Activated T-cell treated with anti-CD3 and anti-CD28 coated beads, Interleukin-2, amount 50 U/mL, for 24 hours (primary cell): ENCODE data around the gene RNF126.

ENCODE experiments used
- DNase-seq: peaks from one replicate; pipeline ENCODE4 v3.0.0-alpha.2; 2020
- H3K27ac Mint-ChIP-seq: 2 replicates; pipeline ENCODE4 v1.8.0; 2020; ENCODE audit warnings: mild to moderate bottlenecking, mixed read lengths
- H3K27me3 Mint-ChIP-seq: 2 replicates; pipeline ENCODE4 v1.8.0; 2020; ENCODE audit warnings: mixed read lengths
- H3K36me3 Mint-ChIP-seq: 2 replicates; pipeline ENCODE4 v1.8.0; 2020; ENCODE audit warnings: low read depth, mixed read lengths
- H3K4me1 Mint-ChIP-seq: 2 replicates; pipeline ENCODE4 v1.8.0; 2020; ENCODE audit warnings: low read depth, mixed read lengths
- H3K4me3 Mint-ChIP-seq: 2 replicates; pipeline ENCODE4 v1.8.0; 2020; ENCODE audit warnings: mild to moderate bottlenecking, moderate library complexity, mixed read lengths
- H3K9me3 Mint-ChIP-seq: 2 replicates; pipeline ENCODE4 v1.8.0; 2020; ENCODE audit warnings: mixed read lengths

Gene RNF126

DNA sequence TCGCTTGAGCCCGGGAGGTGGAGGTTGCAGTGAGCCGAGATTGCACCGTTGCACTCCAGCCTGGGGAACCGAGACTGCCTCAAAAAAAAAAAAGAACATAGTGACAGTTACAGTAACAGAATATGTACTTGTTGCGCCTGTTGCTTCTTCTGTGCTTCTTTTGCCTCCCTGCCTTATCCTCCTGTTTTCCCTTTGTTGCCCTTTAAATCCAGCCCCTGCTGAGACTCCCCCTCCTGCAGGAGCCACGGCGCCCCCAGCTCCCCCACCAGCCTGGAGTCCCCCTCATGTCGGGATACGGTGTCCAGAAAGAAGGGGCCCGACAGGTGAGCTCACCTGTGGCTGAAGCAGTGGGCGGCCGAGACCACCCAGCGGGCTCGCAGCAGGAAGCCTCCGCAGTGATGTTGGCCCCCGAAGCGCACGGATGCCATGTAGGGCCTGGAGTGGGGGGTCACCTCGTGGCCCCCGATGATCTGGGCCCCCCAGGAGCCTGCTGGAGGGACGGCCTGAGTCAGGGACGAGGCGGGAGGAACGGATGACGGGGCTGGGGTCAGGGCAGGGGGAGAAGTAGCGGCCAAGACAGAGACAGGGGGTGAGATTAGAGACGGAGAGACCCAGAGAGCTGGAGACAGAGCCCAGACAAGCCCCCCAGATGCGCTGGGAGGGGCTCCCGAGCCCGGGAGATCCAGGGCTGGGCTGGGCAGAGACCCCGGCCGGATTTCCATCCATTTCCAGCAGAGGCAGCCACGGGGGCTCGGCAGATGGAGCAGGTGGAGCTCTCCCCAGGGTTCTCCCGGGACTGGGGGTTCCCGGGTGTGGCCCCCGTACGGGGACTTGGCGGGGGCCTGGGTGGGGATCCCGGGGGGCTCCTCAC is 31.7 kb upstream of the RNF126 start:
- H3K36me3 Mint-ChIP-seq, result no peaks in the 10 kb centered on the region
- H3K27ac Mint-ChIP-seq, result no peak overlapping the region
- H3K9me3 Mint-ChIP-seq, result no peaks in the 10 kb centered on the region
- H3K4me1 Mint-ChIP-seq, result peaks cover 4% of the 10 kb centered on the region
- peaks cover 35% of the 10 kb centered on the region for H3K27me3 Mint-ChIP-seq
- DNase-seq, result no peak
- no peak overlapping the region for H3K4me3 Mint-ChIP-seq

DNA sequence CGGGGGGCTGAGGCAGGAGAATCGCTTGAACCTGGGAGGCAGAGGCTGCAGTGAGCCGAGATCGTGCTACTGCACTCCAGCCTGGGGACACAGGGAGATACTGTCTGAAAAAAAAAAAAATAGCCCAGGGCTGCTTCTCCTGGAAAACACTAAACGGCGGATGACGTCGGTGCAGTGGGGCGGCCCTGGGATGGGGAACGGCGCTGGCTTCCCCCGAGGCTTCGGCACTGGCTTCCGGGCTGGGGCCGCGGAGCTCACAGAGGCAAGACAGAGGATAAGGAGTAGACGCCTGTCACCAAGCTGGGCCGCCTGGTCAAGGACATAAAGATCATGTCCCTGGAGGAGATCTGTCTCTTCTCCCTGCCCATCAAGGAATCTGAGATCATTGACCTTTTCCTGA is 27.2 kb upstream of the RNF126 start:
- Mint-ChIP-seq H3K36me3 (no peaks in the 10 kb centered on the region), H3K4me1 (peaks cover 2% of the 10 kb centered on the region), H3K27ac (no peak overlapping the region), H3K27me3 (peaks cover 8% of the 10 kb centered on the region), H3K4me3 (no peak overlapping the region), H3K9me3 (no peaks in the 10 kb centered on the region)
- no peak for DNase-seq

- Mint-ChIP-seq H3K4me3 (no peak overlapping the region), H3K4me1 (no peaks in the 10 kb centered on the region), H3K36me3 (no peaks in the 10 kb centered on the region), H3K9me3 (no peaks in the 10 kb centered on the region), H3K27me3 (no peaks in the 10 kb centered on the region), H3K27ac (no peak overlapping the region)
- no peak for DNase-seq
Measured at GRCh38 chr19:688992-689391, 26.0 kb upstream of the RNF126 start.

DNA sequence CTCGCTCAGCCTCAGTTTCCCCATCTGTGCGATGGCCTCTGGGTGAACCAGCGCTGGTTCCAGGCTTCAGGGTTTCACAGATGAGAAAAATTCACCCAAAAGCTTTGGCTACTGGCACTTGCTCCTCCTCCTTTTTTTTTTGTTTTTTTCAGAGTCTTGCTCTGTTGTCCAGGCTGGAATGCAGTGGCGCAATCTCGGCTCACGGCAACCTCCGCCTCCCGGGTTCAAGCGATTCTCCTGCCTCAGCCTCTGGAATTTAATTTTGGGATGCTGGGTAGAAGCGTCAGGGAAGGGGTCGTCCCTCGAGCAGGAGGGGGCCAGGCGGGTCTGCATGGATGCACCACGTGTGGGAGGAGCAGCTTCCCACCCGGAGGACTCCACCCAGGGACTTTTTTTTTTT is 25.2 kb upstream of the RNF126 start:
- H3K27me3 Mint-ChIP-seq, result no peaks in the 10 kb centered on the region
- no peaks in the 10 kb centered on the region for H3K9me3 Mint-ChIP-seq
- no peak overlapping the region for H3K27ac Mint-ChIP-seq
- no peaks in the 10 kb centered on the region for H3K36me3 Mint-ChIP-seq
- no peak for DNase-seq
- no peak overlapping the region for H3K4me3 Mint-ChIP-seq
- H3K4me1 Mint-ChIP-seq, result no peaks in the 10 kb centered on the region

- Mint-ChIP-seq H3K9me3 (no peaks in the 10 kb centered on the region), H3K36me3 (no peaks in the 10 kb centered on the region), H3K27ac (no peak overlapping the region), H3K27me3 (no peaks in the 10 kb centered on the region), H3K4me1 (no peaks in the 10 kb centered on the region), H3K4me3 (no peak overlapping the region)
- DNase-seq, result no peak
Measured at GRCh38 chr19:687569-688166, 24.7 kb upstream of the RNF126 start.

- Mint-ChIP-seq H3K9me3 (no peaks in the 10 kb centered on the region), H3K4me1 (no peaks in the 10 kb centered on the region), H3K4me3 (no peak overlapping the region), H3K36me3 (no peaks in the 10 kb centered on the region), H3K27me3 (no peaks in the 10 kb centered on the region), H3K27ac (no peak overlapping the region)
- DNase-seq, result no peak
Measured at GRCh38 chr19:686589-687297, 23.7 kb upstream of the RNF126 start.

DNA sequence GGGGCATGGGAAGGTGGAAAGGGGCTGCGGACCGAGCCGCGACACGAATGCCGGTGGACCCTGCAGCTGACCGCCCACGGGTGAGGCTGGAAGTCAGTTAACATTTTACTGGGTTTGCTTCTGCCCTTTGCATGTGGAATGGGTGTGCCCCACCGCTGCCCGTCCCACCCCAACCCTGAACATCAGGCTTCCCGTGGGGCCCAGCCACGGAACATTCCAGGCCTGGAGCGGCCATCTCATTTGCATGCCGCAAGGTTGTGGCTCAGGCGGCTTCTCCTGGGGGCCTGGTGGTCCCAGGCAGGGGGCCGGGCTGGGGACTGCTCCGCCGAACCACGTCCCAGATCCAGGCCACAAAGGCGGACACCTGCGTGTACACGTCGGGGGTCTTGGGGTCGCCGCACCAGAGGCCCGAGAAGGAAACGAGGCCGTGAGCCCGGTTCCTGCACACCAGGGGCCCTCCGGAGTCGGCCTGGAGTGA is 22.5 kb upstream of the RNF126 start:
- H3K27ac Mint-ChIP-seq, result no peak overlapping the region
- no peaks in the 10 kb centered on the region for H3K9me3 Mint-ChIP-seq
- H3K27me3 Mint-ChIP-seq, result no peaks in the 10 kb centered on the region
- H3K36me3 Mint-ChIP-seq, result no peaks in the 10 kb centered on the region
- no peak overlapping the region for H3K4me3 Mint-ChIP-seq
- DNase-seq, result no peak
- peaks cover 5% of the 10 kb centered on the region for H3K4me1 Mint-ChIP-seq

- no peak overlapping the region for H3K27ac Mint-ChIP-seq
- H3K36me3 Mint-ChIP-seq, result no peaks in the 10 kb centered on the region
- H3K4me1 Mint-ChIP-seq, result peaks cover 11% of the 10 kb centered on the region
Measured at GRCh38 chr19:682678-683320, 19.8 kb upstream of the RNF126 start.

GRCh38 chr19:681029-682019 is 18.3 kb upstream of the RNF126 start:
- H3K27me3 Mint-ChIP-seq, result peaks cover 10% of the 10 kb centered on the region
- H3K4me1 Mint-ChIP-seq, result peaks cover 14% of the 10 kb centered on the region
- H3K4me3 Mint-ChIP-seq, result peak overlapping the region; percentile 82
- H3K36me3 Mint-ChIP-seq, result no peaks in the 10 kb centered on the region
- peak overlapping the region; percentile 99 for H3K27ac Mint-ChIP-seq
- DNase-seq, result no peak
- no peaks in the 10 kb centered on the region for H3K9me3 Mint-ChIP-seq

More at GRCh38 chr19:682678-683320, 19.8 kb upstream of the RNF126 start:
- Mint-ChIP-seq H3K4me3 (no peak overlapping the region), H3K27me3 (peaks cover under 1% of the 10 kb centered on the region), H3K9me3 (no peaks in the 10 kb centered on the region)
- no peak for DNase-seq

- Mint-ChIP-seq H3K9me3 (no peaks in the 10 kb centered on the region), H3K4me3 (peak overlapping the region; percentile 82), H3K4me1 (peaks cover 14% of the 10 kb centered on the region), H3K36me3 (no peaks in the 10 kb centered on the region), H3K27ac (peak overlapping the region; percentile 99), H3K27me3 (peaks cover 15% of the 10 kb centered on the region)
- DNase-seq, result peak; percentile 99
Measured at GRCh38 chr19:680287-681028, 17.4 kb upstream of the RNF126 start.

- DNase-seq, result peak; percentile 68
- Mint-ChIP-seq H3K36me3 (no peaks in the 10 kb centered on the region), H3K27ac (peak overlapping the region; percentile 72), H3K4me1 (peaks cover 17% of the 10 kb centered on the region), H3K27me3 (peaks cover 21% of the 10 kb centered on the region), H3K9me3 (no peaks in the 10 kb centered on the region), H3K4me3 (peak overlapping the region; percentile 82)
Measured at GRCh38 chr19:679418-680286, 16.6 kb upstream of the RNF126 start.

GRCh38 chr19:678791-679388 is 15.9 kb upstream of the RNF126 start:
- Mint-ChIP-seq H3K4me3 (peak overlapping the region; percentile 76), H3K27me3 (peaks cover 26% of the 10 kb centered on the region), H3K9me3 (no peaks in the 10 kb centered on the region), H3K36me3 (no peaks in the 10 kb centered on the region), H3K4me1 (peaks cover 17% of the 10 kb centered on the region), H3K27ac (peak overlapping the region; percentile 55)
- no peak for DNase-seq
